ENCODE measurements around the gene MOCS2.

MOCS2 gene

GRCh38 chr5:53052499-53052898 lies 57.1 kb downstream of the MOCS2 start:
- DNase-seq (ENCODE audit: low read depth, low spot score), result no peak

- no peak for DNase-seq (ENCODE audit: low read depth, low spot score)
These were observed 61.3 kb downstream of the MOCS2 start for GRCh38 chr5:53048248-53048647.
